ENCODE data around the gene LYL1.

GRCh38 chr19:13115936-13116281 is 13.3 kb upstream of the LYL1 start:
- no peak for TF ChIP-seq CTCF (IDR thresholded peaks at IDR 0.05)
- no peak for TF ChIP-seq POLR2A (IDR thresholded peaks at IDR 0.05)
